DMS79 (cell line): ENCODE results near the gene USP6NL.

ENCODE experiments used
- DNase-seq: peaks from one replicate; lab custom pipeline; 2025; lab: John Stamatoyannopoulos, UW

Gene USP6NL

DNA sequence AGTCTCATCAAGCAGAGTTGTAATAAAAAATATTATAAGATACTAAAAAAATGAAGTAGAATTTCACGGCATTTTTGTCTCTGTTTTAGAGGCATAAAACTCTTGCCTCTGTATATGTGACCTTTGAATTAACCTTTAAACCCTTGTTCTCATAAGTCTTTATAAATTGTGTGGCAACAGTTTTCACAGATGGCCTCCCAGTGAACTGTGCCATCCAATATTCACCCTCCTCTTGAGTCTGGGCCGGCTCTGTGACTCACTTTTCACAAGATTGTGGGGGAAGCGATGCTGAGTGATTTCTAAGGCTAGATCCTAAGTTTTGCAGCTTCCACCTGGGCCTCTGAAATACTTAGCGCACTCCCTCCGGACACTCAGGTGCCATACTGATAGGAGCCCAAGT is 4.6 kb upstream of the USP6NL start:
- DNase-seq = no peak

DNA sequence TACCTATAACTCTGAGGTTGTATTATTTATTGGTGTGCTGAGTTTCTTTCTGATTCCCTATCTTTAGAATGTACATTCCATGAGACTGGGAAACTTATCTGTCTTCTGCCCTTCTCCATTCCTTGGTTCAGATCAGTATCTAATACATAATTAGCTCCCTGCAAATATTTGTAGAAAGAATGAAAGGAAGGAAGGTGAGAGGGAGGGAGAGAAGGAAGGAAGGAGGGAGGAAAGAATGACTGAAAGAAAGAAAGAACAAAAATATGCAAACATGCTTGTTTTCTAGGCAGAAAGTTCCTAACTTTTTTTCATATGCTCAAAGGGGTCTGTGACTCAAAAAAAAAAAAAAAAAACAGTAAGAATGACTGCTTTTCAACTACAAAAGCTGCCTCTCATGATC is 3.9 kb upstream of the USP6NL start:
- no peak for DNase-seq

DNA sequence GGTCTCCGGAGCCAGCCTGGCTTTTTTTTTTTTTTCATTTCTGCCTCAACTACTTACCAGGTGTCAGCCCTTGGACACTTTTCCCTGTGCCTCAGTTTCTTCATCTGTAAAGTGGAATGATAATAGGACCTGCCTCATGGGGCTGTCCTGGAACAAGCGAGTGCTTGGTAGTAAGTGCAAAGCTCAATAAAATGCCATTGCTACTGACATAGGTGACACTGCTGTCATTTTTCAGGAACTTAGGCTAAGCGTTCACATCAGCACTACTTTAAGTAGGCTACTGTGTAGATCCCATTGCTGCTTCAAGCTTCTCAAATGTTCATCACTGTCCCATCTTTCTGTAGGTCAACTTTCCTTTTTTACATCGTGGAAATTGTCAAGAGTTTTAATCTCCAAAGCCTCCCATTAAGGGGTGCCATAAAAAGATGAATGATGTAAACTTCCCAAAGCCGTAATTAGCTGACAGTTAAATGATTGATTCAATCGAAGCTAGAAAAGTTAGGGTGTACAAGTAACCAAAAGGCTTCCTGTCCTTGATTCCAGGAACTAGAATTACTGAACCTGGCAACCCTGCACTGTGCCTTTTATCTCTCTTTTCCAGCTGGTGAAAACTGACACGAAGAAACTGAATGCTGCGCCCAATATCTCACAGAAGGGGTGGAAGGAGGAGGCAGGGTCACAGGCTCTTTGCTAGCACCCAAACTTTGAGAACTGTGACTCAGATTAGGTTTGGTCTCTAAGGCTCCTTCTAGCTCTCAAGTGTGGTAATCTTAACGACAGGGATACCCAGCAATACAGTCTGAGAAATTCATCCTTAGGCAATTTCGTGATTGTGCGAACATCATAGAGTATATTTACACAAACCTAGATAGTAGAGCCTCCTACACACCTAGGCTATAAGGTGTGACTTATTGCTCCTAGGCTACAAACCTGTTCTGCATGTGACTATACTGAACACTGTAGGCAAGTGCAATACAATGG is 861 bp upstream of the USP6NL start:
- DNase-seq = no peak

DNA sequence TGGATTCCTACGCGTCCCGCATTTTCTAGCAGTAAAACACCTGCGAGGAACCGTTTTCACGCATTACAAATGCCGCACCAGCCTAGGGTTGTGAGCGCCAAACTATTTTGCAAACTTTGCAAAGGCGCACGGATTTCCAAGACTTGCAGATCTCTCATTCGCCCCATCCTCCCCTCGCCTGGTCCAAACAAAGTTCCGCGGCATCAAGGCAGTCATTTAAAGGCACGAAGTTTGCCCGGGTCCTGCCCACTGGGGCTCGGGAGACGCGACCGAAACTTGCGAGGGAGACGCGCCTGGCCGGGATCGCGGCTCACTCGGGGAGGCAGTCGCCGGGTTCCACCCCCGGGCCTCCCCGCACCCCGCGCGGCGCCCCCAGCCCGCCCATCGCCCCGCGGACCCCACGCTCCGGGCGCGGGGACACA is 613 bp downstream of the USP6NL start:
- DNase-seq = no peak

DNA sequence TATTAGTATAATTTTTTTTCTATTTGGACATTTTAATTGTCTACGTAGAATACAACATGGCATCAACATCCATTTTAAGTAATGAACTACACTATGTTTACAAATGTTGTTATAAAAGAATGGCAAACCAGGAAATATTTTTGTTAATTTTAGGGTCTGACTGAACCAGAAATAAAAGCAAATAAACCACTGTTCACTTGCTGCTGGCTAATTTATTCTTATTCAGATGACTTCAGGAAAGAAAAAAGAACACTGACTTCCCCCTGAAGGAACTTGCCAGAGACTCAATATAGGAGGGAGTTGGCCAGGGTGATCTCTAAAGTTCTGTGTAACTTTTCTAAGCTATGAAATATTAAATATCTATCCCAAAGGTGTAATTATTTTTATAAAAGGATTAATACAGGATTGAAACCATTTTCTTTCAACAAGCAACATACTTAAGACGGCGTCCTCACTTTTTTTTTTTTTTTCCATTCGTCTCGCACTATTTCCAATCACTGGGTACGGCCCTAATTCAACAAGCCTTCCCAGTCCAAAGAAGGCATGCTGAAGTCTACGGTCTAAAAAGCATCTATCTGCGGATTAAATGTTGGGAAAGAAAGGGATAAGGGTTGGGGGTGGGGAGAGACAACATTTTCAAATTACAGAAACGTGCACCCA is 1.2 kb downstream of the USP6NL start:
- DNase-seq = no peak

DNA sequence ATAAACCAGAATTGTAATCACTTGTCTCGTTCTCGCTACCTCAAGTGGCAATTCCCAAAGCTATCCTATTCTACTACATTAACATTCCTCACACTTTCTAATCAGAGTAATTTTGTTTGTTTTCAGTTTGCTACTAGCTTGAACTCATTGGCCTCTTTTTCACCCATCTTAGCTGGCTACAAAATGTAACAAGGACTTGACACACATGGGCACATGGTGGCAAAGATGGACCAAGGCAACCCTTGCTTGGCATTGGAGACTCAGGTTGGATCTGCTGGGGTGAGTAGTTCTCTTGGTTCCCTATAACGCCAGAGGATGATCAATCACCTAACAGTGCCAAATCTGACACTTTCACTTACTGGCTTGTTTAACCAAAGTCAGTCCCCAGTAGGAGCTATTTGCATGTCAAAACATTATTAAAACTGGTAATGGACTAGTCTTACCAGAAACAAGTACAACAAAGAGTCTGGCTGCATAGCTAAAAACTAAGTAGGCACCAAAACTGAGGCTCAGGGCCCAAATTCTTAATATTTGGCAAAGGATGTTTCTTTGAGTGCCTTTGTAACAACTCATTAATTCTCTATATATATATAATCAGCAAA is 1.9 kb downstream of the USP6NL start:
- DNase-seq = no peak

DNA sequence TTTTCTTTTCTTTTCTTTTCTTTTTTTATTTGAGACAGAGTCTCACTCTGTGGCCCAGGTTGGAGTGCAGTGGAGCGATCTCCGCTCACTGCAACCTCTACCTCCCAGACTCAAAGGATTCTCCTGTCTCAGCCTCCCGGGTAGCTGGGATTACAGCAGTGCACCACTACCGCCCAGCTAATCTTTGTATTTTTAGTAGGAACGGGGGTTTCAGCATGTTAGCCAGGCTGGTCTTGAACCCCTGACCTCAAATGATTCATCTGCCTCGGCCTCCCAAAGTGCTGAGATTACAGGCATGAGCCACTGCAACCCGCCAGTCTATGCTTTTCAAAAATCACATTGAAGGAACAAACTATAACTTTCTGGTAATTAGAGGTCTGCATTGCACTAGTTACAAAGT is 2.4 kb downstream of the USP6NL start:
- DNase-seq = no peak

DNA sequence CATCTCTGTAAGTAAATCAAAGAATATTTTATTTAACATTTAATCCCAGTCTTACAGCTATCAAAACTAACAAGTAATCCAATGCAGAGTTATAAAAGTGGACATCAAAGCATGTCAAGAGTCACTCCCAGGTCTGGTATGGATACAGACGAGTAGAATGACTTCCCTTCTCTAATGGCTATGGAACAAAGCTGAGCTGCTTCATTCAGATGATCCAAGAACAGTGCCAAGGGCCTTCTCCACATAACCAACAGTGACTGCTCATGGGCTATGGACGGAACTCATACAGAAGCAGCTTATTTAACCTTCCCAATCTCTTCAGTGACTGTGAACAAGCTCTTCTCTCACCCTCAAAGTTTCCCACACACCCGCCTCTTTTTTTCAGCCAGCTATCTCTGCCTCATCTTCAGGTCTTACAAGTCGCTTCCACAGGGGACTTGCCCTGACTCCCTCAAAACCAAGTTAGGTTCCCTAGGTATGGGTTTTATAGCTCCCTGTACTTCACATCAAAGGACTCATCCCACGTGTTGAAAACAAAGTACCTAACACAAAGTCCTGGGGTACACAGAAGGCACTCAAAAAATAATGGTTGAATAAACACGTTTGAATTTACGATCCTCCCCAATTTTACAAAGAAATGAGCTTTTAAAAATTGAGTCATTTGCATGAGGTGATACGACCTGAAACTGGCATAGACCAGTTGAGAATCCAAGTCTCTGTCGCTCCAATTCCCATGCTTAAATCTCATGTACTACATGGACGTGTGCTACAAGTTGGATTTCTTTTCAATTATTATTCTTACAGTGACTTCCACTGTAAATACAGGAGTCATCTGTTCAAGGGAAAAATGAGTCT is 3.1 kb downstream of the USP6NL start:
- no peak for DNase-seq

DNA sequence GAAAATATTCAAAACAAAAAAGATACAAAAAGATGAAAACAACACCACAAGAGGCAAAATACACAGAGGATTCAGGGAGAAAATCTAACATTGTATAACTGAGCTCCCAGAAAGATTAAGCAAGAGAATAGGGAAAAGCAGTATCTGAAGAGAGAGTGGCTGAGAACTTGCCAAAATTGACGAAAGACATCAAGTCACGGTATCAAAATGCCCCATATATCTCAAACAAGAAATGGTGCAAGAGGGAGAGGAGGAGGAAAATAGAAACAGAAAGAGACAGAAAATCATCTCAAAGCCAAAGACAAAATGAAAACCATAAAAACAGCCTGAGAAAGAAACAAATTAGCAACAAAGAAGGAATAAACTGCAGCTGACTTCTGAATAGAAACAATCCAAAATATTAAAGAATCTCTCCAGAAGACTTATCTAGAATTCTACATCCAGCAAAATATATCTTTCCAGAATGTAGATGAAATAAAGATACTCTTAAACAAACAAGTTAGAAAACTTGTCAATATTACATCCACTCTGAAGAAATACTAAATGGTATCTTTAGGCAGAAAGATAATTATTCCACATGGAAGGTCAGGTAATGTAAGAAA is 5.5 kb downstream of the USP6NL start:
- DNase-seq = no peak

DNA sequence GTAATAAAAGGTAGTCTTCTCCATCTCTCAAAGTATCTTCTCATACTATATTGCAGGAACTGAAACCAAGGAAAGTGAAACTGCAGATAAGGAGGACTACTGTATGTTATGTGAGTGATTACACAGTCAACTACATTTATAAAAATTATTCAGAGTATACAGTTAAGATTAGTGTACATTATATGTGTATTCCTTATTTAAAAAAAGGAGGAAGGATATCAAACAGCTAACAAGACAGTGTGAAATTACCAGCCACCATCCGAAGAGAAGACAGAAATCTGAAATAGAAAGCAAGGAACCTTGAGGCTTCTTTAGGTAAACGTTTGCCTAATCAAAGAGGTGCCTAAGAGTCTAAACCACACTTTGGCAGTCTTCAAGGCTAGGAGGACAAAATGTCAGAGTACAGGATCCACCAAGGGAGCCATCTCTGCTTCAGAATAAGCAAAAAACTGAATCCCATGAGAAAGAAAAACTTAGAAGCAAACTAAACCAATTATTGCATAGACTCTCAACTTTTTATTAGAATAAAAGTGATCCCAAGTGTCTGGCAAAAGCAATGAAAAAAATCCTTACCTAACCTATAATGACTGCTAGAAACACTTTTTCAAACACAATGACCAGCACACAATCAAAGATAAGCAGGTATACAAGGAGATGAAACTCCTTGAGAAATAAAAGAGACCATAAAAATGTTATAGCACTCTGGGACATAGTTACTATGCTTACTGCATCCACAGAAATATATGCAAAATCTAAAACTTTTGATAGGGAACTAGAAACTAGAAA is 6.4 kb downstream of the USP6NL start:
- DNase-seq = no peak

DNA sequence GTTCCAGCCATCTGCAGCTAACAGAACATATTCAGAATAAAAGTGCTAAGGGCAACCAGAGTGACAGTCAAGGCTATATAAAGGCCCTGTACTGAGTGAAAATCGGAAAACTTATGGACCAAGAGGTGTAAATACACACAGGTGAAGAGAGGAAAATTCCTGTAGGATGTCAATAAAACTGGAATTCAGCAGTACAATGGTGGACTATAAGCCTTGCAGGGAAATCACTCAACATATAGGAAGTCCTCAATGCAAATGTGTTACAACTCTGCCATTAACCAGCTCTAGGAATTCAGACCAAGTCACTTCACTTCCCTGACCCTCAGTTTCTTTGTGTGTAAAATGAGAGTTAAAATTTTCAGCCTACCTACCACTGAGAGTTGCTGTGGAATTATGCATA is 7.7 kb downstream of the USP6NL start:
- DNase-seq = no peak

DNA sequence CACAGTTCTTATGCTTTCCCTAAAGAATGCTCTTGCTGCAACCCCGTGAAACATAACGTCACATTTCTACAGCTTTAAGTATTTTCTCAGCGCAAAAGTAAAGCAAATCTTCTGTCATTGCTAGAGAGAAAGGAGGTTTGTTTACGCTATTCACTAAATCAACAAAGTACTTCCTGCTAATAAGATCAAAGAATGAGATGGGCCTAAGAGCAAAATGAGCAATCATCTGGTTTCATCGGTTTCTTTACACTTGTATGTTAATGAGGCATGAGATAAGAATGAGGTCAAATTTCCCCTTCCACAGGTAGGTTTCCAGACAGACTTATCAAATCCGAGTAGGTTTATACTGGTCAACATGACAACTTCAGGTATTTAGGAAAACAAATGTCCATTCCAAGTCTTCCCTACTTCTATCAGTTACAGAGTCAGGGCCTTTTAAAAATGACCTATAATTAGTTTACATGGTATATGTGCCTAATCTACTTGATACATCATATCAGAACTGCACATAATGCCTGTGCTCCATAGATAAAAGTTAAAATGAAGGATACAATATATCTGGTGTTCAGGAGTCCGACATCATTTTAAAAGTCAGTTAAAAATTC is 8.4 kb downstream of the USP6NL start:
- peak; percentile 17 for DNase-seq

DNA sequence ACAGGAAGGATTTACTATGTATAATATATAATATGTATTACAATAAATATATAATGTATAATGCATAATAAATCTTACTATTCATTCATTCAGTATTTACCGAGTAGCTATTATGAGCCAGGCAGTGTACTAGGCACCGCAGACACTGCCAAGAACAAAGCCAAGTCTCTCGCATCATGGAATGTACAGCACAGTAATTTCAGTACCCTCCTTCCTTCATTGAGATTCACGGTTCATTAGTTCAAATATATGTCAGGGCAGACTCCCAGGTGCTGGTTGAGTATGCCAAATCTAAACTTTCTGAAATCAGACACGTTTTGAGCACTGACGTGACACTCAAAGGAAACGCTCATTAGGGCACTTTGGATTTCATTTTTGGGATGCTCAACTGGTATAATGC is 9.1 kb downstream of the USP6NL start:
- DNase-seq = no peak

DNA sequence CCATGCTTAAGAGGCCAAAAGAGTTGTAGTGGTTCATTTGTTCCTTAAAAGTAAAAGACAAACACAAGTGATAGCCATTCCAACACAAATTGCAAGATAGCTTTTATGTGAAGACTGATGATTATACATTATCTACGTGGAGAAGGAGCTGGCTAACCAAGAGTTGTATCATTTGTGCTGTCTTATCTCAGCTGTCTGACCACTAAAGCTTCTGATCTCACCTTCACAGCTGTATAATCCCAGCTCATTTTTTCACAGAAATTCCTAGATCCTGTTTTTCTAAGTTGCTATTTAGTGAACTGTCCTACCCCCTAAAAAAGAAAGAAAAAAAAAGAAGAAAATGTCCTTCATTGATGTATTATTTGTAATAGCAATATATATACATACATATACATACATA is 9.8 kb downstream of the USP6NL start:
- DNase-seq = no peak

DNA sequence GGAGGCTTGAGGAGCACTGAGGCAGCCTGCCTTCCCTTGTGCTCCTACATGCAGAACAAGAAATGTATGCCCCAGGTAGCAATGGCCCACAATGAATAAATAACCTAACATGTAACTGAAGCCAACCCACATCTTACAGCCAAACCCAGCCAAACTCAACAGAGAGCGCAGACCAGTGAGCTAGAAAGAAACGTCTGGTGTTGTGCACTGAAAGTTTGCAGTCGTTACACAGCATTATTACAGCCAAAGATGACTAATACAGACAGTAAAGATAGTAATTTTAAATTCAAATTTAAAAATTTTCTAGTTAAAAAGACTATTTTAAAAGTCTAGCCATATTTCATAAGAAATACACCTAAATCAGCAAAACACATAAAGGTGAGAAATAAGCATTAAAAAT is 11.2 kb downstream of the USP6NL start:
- DNase-seq = no peak

DNA sequence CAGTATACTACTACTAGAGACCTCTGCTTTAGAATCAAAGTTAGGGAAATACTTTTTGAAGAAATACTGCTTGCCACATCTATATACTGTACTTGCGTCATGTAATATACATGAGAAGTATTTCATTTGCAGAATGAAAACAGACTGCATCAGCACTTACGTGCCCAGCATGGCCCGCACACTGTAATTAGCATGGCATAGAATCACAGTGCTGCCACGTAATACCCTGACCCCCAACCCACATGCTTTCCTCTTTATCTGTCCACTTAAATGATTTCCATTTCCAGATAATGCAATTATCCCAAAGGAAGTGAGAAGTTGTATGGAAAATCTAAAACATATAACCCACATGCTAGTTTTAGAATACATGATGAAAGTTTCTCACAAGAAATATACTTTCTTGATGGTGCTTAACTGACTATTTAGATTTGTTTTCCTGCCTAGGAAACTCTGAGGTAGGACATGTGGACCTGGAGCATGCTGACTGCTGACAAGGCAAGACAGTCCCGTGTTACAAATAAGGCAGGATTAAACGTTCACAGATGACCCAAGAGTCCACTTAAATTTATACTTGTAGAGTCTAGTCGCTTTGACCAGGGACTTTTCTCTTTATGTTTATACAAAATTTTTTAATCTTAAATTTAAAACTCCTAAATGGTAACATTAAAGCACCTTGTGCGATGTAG is 12.6 kb downstream of the USP6NL start:
- no peak for DNase-seq

DNA sequence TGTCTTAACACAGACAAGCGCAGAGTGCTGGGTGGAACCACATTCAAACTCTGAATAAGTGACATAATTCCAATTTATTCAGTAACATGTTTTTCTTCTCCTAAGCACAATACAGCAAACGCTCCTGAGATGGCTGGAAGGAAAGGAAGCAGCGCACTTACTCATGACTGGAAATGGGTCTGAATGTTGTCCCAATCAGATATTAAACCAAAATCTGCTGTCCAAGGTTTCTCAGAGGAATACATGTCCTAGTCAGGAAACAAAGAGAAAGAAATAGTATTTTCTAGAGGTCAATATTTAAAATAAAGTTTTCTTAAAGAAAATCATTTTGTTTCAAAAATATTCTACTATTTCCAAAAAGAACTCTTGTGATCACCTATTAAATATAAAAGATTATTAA is 14.0 kb downstream of the USP6NL start:
- DNase-seq = no peak

DNA sequence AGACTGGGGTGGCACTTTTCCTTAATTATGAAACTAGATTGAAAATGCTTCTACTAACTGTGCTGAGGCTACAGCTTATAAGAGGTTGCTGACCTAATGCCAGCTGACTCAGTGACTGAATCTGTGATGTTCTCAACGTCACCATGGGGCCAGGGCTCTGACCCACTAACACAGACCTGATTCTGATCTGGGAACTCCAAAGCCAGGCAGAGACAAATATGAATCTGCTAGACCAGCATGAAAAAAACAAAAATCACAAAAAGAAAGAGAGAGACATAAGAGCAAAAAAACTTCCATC is 16.1 kb downstream of the USP6NL start:
- DNase-seq = no peak

DNA sequence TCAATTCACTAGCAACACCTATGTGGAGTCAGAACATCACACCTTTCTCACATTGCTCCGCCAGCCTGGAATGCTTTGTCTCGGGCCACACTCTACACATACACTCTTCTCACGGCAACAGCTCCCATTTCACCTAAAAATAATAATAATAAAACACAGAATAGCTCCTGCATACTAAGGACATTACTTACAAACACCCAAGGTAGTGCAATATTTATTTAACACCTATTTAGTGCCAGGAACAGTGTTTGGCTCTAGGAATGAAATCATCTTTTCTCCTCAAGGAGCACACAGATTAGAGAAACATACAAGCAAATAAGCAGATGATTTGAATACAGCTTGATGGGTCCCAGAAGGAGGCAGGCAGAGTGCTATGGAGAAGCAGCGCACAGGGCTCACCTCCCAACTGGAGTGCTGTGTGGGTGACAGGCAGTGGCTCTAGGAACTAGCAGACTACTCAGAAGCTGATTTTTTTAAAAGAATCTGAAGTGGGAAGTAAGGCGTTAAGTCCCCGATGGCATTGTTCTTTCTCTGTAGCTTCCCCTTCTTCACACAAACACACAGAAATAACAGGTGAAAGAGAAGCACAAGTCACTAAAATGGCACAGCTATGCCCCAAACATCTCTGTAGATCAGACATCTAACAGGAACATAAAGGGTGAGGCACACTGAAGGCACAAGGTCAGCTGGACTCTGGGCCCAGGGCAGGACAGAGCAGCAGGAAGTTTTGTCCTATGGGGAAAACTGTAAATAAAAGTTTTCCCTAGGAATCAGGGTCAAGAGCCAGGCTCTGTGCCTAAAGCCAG is 16.7 kb downstream of the USP6NL start:
- no peak for DNase-seq
